NCI-H2107 (cell line): ENCODE measurements around the gene ATP8B2.
"Not testable (repeated sequence)": the region's sequence is repeated elsewhere in the genome, so short reads cannot be mapped to it uniquely, and the experiment has no call there.

ENCODE experiments used
- DNase-seq: peaks from one replicate; lab custom pipeline; 2025; lab: John Stamatoyannopoulos, UW

ATP8B2 gene

GRCh38 chr1:154347961-154348360, 22.6 kb downstream of the ATP8B2 start:
- no peak for DNase-seq

DNA sequence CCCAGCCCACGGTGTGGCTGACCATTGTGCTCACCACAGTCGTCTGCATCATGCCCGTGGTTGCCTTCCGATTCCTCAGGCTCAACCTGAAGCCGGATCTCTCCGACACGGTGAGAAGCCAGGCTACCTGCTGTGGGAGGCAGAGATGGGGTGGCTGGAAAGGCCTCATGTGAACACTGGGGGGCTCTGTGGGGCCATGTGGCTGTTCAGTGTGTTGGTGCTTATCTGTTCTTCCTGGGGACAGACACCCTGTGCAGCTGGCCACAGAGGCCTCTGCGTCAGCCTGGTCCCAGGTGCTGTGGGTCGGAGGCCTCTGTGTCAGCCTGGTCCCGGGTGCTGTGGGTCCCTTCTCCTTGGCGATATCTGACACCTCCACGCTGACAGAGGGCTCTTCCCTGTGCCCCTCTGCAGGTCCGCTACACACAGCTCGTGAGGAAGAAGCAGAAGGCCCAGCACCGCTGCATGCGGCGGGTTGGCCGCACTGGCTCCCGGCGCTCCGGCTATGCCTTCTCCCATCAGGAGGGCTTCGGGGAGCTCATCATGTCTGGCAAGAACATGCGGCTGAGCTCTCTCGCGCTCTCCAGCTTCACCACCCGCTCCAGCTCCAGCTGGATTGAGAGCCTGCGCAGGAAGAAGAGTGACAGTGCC, 23.2 kb downstream of the ATP8B2 start:
- DNase-seq: no peak

DNA sequence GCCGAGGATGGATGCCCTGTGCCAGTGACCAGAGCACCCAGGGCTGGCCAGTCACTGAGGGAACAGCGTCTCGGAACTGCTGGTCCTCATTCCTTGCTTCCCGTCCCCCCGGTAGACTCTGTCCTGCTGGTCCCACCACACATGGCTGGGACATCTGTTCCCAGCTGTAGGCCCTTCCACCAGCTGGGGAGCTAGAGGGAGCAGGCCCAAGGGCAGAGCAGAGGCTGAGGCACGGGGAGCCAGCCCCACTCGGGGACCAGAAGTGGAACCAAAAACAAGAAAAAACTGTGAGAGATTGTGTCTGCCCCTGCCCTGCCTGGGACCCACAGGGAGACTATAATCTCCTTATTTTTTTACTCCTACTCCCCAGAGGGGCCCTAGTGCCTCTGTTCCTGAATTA, 23.8 kb downstream of the ATP8B2 start:
- no peak for DNase-seq

DNA sequence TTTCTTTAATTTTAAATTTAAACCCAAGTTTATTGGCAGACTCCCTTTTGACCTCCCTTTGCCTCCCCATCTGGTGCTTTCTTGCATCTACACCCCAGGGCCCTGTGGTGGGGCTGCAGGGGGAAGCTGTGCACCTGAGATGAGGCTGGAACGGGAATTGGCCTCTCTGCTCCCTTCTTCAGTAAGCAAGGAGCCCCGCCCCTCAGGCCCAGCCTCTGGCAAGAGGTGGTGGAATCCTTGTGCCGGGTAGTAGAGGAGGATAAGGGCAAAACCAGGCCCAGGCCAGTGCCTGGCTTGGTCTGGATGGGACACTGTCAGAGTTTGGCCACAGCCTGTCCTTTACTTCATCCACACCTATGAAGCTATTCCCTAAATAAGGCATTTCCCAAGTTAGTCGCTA, 25.1 kb downstream of the ATP8B2 start:
- DNase-seq: no peak

DNA sequence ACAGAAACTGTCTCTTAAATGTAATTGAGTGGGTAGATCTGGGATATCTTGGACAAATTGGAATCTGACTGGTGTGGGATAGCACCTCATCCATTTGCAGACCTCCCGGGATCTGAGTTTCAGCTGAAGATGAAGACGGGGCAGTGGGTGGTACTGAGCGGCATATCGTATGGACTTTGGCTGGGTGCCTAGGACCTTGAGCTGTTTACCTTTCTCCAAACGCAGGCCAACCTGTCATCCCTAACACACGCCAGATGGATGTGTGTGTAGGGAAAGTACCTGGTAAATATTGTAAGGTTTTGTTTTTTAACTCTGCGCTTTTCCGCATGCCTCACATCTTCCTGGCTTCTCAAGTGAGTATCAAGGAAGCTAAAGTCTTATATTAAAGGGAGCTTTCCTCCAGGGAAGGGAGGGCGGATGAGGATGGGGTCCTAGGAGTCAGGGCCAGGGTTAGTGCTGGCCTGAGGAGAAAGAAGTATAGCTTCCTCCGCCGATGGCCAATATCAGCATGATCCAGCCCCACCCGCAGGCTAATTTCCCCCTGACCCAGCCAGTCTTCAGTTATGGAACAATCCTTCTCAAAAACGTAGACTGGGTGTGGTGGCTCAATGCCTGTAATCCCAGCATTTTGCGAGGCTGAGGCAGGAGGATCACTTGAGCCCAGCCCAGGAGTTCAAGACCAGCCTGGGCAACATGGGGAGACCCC, 26.2 kb downstream of the ATP8B2 start:
- no peak for DNase-seq

- DNase-seq: no peak
These were observed 26.9 kb downstream of the ATP8B2 start for GRCh38 chr1:154352245-154352580.

GRCh38 chr1:154352581-154353459, 27.5 kb downstream of the ATP8B2 start:
- no peak for DNase-seq

DNA sequence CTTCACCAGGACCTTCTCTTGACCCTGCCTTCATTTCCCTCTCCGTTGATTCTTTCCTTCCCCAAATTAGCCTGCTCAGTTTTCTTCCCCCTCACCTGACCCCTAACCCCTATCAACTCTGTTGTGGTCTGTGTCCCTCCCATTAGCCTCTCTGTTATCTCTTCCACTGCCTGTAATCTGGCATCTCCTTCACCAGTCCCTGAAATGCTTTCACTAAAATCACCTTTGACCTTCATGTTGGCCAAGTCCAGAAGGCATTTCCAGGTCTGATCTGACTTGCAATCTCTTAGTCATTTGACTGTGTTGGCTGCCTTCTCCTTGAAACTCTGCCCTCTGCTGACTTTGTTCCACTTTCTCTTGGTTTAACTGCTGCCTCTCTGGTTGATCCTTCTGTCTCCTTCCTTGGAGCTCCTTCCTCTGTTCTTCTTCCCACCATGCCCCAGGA, 28.2 kb downstream of the ATP8B2 start:
- DNase-seq: no peak

GRCh38 chr1:154353966-154354365, 28.6 kb downstream of the ATP8B2 start:
- no peak for DNase-seq

GRCh38 chr1:154358519-154358918, 33.2 kb downstream of the ATP8B2 start:
- no peak for DNase-seq

DNA sequence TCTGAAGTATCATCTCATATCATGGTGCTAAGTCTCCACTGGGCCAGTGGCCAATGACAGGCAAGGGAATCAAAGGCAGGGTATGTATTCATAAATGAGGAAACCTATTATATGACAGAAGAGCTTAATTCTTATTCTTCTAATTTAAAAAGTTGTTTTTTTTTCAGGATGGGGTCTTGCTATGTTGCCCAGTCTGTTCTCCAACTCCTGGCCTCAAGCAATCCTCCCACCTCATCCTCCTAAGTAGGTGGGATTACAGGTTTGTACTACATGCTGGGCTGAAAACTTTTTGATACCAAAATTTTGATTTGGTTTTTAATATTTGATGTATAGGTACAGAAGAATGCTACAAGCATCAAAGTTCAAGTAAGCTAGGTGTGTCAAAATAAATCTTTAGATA, 35.0 kb downstream of the ATP8B2 start:
- DNase-seq: no peak

GRCh38 chr1:154360881-154361280, 35.6 kb downstream of the ATP8B2 start:
- DNase-seq: not testable (repeated sequence)

DNA sequence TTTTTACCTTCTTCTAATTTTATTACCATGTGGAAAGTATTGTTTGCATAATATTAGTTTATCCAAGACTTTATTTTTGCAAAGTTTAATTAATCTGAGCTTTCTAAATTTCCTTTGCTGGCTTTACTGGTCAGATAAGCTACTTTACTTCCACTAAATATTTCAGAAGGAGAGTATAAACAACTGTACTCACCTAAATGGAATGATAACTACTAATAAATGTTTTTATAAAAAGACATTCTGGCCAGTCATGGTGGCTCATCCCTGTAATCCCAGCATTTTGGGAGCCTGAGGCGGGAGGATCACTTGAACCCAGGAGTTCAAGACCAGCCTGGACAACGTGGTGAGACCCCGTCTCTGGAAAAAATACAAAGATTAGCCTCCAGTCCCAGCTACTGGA, 36.0 kb downstream of the ATP8B2 start:
- no peak for DNase-seq

- DNase-seq: no peak
These were observed 46.1 kb downstream of the ATP8B2 start for GRCh38 chr1:154371436-154371835.

DNA sequence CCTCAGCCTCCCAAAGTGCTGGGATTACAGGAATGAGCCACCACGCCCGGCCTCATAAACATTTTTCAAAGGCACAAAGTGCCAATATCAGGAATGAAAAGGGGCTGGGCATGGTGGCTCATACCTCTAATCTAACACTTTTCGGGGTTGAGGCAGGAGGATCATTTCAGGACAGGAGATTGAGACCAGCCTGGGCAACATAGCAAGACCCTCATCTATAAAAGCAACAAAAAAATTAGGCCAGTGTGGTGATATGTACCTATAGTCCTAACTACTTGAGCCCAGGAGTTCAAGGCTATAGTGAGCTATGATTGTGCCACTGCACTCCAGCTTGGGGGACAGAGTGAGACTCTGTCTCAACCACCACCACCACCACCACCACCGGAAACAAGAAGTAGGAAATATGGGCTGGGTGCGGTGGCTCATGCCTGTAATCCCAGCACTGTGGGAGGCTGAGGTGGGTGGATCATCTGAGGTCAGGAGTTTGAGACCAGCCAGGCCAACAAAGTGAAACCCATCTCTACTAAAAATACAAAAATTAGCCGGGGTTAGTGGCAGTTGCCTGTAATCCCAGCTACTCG, 48.5 kb downstream of the ATP8B2 start:
- DNase-seq: not testable (repeated sequence)

GRCh38 chr1:154379301-154379700, 54.0 kb downstream of the ATP8B2 start:
- DNase-seq: no peak

DNA sequence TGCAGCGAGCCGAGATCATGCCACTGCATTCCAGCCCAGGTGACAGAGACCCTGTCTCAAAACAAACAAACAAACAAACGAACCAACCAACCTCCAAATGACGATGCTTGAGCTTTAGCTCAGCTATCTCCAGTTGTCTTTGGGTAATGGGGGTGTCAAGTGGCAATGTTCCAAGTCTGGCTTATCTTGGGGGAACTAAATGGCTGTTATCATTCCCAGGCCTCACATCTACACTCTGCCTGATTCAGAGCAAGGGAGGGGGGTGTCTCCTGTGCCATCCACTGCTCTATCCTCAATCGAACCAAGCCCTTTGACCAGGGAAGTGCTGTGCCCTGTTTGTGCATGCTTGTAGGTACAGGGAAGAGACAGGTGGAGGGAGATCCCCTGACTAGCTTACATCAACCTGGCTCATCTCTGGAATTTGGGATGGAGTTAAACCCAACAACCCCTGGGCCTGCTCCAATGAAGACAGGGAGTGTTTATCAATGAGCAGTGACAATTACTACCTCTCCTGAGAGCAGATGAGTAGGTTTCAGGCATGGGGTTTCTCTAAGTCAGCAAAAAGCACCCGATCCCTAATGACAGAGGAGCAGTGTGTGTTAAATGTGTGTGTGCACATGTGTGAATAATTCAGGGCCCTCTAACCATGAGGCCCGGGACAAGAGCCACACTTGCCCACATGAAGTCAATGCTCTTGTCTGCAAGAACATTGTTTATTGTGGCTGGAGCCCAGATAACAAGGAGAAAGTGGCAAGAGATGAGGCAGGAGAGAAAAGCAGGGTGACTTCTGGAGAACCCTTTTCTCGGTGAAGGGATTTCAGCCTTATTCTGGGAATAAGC, 59.5 kb downstream of the ATP8B2 start:
- no peak for DNase-seq

GRCh38 chr1:154386643-154387352, 61.5 kb downstream of the ATP8B2 start:
- no peak for DNase-seq

- DNase-seq: no peak
These were observed 65.9 kb downstream of the ATP8B2 start for GRCh38 chr1:154391086-154391770.

- no peak for DNase-seq
These were observed 72.8 kb downstream of the ATP8B2 start for GRCh38 chr1:154398141-154398540.
